HG02678 (cell line): ENCODE measurements around the gene HOOK2.
"Not testable (repeated sequence)": the region's sequence is repeated elsewhere in the genome, so short reads cannot be mapped to it uniquely, and the experiment has no call there.

Source experiments
- ATAC-seq: cut with Tn5 transposase; IDR thresholded peaks from one replicate; pipeline ENCODE4 v1.9.1; 2021; ENCODE audit warnings: mild to moderate bottlenecking, moderate library complexity; ENCODE audit not compliant: unreplicated experiment

HOOK2 gene

GRCh38 chr19:12754465-12755196, 20.7 kb downstream of the HOOK2 start:
- no peak for ATAC-seq

- no peak for ATAC-seq
Observed at GRCh38 chr19:12752056-12752781, 23.1 kb downstream of the HOOK2 start.

- no peak for ATAC-seq
Observed at GRCh38 chr19:12751635-12752034, 23.7 kb downstream of the HOOK2 start, which contains the start of gene BEST2. BEST2 (plus strand) TSS chr19:12751791; CDS start chr19:12752593, 802 bp downstream.

- ATAC-seq = no peak
Observed at GRCh38 chr19:12750851-12751250, 24.5 kb downstream of the HOOK2 start.

- ATAC-seq = no peak
Observed at GRCh38 chr19:12749938-12750521, 25.3 kb downstream of the HOOK2 start.

GRCh38 chr19:12748489-12748888, 26.9 kb downstream of the HOOK2 start:
- ATAC-seq = no peak

GRCh38 chr19:12745166-12745897, 30.0 kb downstream of the HOOK2 start:
- no peak for ATAC-seq

GRCh38 chr19:12737835-12738351, 37.5 kb downstream of the HOOK2 start:
- no peak for ATAC-seq

- ATAC-seq = peak; percentile 74
Observed at GRCh38 chr19:12736995-12737834, 38.1 kb downstream of the HOOK2 start, which contains the start of gene GET3. GET3 (plus strand) TSS chr19:12737497; CDS start chr19:12737506, 9 bp downstream.

GRCh38 chr19:12733369-12734214, 41.8 kb downstream of the HOOK2 start:
- ATAC-seq = no peak

- ATAC-seq = no peak
Observed at GRCh38 chr19:12731337-12731736, 44.0 kb downstream of the HOOK2 start.

GRCh38 chr19:12730064-12730463, 45.3 kb downstream of the HOOK2 start:
- ATAC-seq = no peak

- no peak for ATAC-seq
Observed at GRCh38 chr19:12727745-12728433, 47.5 kb downstream of the HOOK2 start.

- ATAC-seq = no peak
Observed at GRCh38 chr19:12726988-12727316, 48.4 kb downstream of the HOOK2 start.

GRCh38 chr19:12725612-12726011, 49.7 kb downstream of the HOOK2 start:
- not testable (repeated sequence) for ATAC-seq

GRCh38 chr19:12723641-12724426, 51.5 kb downstream of the HOOK2 start, which contains the start of gene TNPO2:
TNPO2 (minus strand) TSS chr19:12723932; CDS start chr19:12720977, 2,955 bp downstream.
- no peak for ATAC-seq

- ATAC-seq = no peak
Observed at GRCh38 chr19:12723381-12723640, 52.0 kb downstream of the HOOK2 start.
